Liver (tissue), 9 donors: Measurements from ENCODE around the gene SNAPIN. TPM values are rescaled to one million over a fixed set of nuclear protein-coding genes. Genes with fewer than 3 reads are reported as not detected.

Source experiments
- DNase-seq: peaks from one replicate; pipeline ENCODE4 v3.0.0-alpha.2; 2017; ENCODE audit warnings: low spot score
- H3K27ac ChIP-seq, 2 donors: one replicate each; pipeline ENCODE4 v1.7.0; 2013; ENCODE audit warnings: inconsistent platforms in 2 of 2, low read length in 2 of 2, control low read depth in 1 of 2, low read depth in 1 of 2, mild to moderate bottlenecking in 1 of 2
- H3K27me3 ChIP-seq, 4 donors: one replicate each; pipeline versions ENCODE4 v1.6.1 to v1.7.0; 2013; ENCODE audit warnings: low read length in 3 of 4, inconsistent platforms in 1 of 4, mild to moderate bottlenecking in 1 of 4, moderate library complexity in 1 of 4; ENCODE audit not compliant: control insufficient read depth in 4 of 4, insufficient read depth in 4 of 4
- H3K36me3 ChIP-seq, 4 donors: one replicate each; pipeline versions ENCODE4 v1.6.1 to v1.7.0; 2013; ENCODE audit warnings: low read length in 3 of 4, mild to moderate bottlenecking in 3 of 4, low read depth in 1 of 4, moderate library complexity in 1 of 4; ENCODE audit not compliant: control insufficient read depth in 4 of 4, insufficient read depth in 3 of 4
- H3K4me1 ChIP-seq, 4 donors: one replicate each; pipeline versions ENCODE4 v1.6.1 to v1.7.0; 2013; ENCODE audit warnings: low read length in 3 of 4, mild to moderate bottlenecking in 3 of 4, moderate library complexity in 1 of 4; ENCODE audit not compliant: control insufficient read depth in 4 of 4, insufficient read depth in 4 of 4
- H3K4me3 ChIP-seq, 3 donors: one replicate each; pipeline versions ENCODE4 v1.6.1 to v1.7.0; 2013; ENCODE audit warnings: low read length in 3 of 3, control low read depth in 1 of 3, low read depth in 1 of 3, mild to moderate bottlenecking in 1 of 3
- H3K9ac ChIP-seq, 2 donors: one replicate each; pipeline ENCODE4 v1.7.0; 2013; ENCODE audit warnings: low read length in 2 of 2, mild to moderate bottlenecking in 2 of 2, moderate library complexity in 2 of 2, control low read depth in 1 of 2, low read depth in 1 of 2
- H3K9me3 ChIP-seq, 4 donors: one replicate each; pipeline versions ENCODE4 v1.6.1 to v1.7.0; 2013; ENCODE audit warnings: low read length in 3 of 4; ENCODE audit not compliant: control insufficient read depth in 4 of 4
- FOXA1 ChIP-seq: IDR thresholded peaks from 2 replicates; pipeline ENCODE4 v1.6.1; 2016; ENCODE audit warnings: antibody characterized with exemption
- FOXA2 ChIP-seq: IDR thresholded peaks from 2 replicates; pipeline ENCODE4 v1.6.1; 2016; ENCODE audit warnings: antibody characterized with exemption
- GABPA ChIP-seq, 2 donors: IDR thresholded peaks in 1 of 2; conservative IDR thresholded peaks in 1 of 2; 2 replicates each; pipeline ENCODE4 v1.6.1; 2016; ENCODE audit warnings: antibody characterized with exemption in 2 of 2, mild to moderate bottlenecking in 1 of 2, moderate library complexity in 1 of 2
- HNF4A ChIP-seq, 2 donors: conservative IDR thresholded peaks; 2 replicates each; pipeline ENCODE4 v1.6.1; 2016; ENCODE audit warnings: antibody characterized with exemption in 2 of 2, mild to moderate bottlenecking in 2 of 2
- HNF4G ChIP-seq: IDR thresholded peaks from 2 replicates; pipeline ENCODE4 v1.6.1; 2016; ENCODE audit warnings: antibody characterized with exemption
- JUND ChIP-seq, 2 donors: IDR thresholded peaks; 2 replicates each; pipeline ENCODE4 v1.6.1; 2016; ENCODE audit warnings: antibody characterized with exemption in 2 of 2
- NR2F2 ChIP-seq: IDR thresholded peaks from 2 replicates; pipeline ENCODE4 v1.6.1; 2016; ENCODE audit warnings: antibody characterized with exemption
- RAD21 ChIP-seq, 2 donors: IDR thresholded peaks; 2 replicates each; pipeline ENCODE4 v1.6.1; 2016; ENCODE audit warnings: antibody characterized with exemption in 2 of 2, mild to moderate bottlenecking in 2 of 2
- RXRA ChIP-seq, 2 donors: IDR thresholded peaks; 2 replicates each; pipeline ENCODE4 v1.6.1; 2017 to 2018; ENCODE audit warnings: antibody characterized with exemption in 2 of 2, mild to moderate bottlenecking in 1 of 2
- SP1 ChIP-seq: IDR thresholded peaks from 2 replicates; pipeline ENCODE4 v1.6.1; 2018; ENCODE audit warnings: antibody characterized with exemption, mild to moderate bottlenecking
- YY1 ChIP-seq: IDR thresholded peaks from 2 replicates; pipeline ENCODE4 v1.6.1; 2016; ENCODE audit warnings: antibody characterized with exemption, mild to moderate bottlenecking
- WGBS: extraction: QIAGEN DNeasy Blood & Tissue Kit; methylation state at CpG from one replicate; pipeline ENCODE4 v1.1.7; 2013; 5-methylcytosine and 5-hydroxymethylcytosine counted together
- polyA plus RNA-seq, 2 donors: library from polyadenylated mRNA; stranded (reverse) in 1 of 2; unstranded in 1 of 2; fragments of 200-250 nt in 1 of 2; fragments of >200 nt in 1 of 2; fragmentation: Nextera tagmentation in 1 of 2; extraction: Ambion mirVana in 1 of 2; gene quantifications; one replicate each; pipeline versions ENCODE4 v1.2.1 to v1.2.3, GENCODE V29; 2013 to 2015
- total RNA-seq, 2 donors: library from RNA; depleted of rRNA; stranded (reverse); fragments of >200 nt; gene quantifications; one replicate each; pipeline ENCODE4 v1.2.3, GENCODE V29; 2014
- TF ChIP-seq, protein P1 (sequence below): IDR thresholded peaks from 2 replicates; pipeline ENCODE4 v1.6.1; 2016; ENCODE audit warnings: antibody characterized with exemption
- TF ChIP-seq, protein P2 (sequence below): fragments of 150-350 bp; IDR thresholded peaks from 2 replicates; pipeline ENCODE4 v1.5.1; 2017; ENCODE audit warnings: improper control_type of control experiment, low read depth, low read length; ENCODE audit not compliant: missing input control
- TF ChIP-seq, protein P3 (sequence below): IDR thresholded peaks from 2 replicates; pipeline ENCODE4 v1.6.1; 2016; ENCODE audit warnings: antibody characterized with exemption
- TF ChIP-seq, protein P4 (sequence below): IDR thresholded peaks from 2 replicates; pipeline ENCODE4 v1.6.1; 2016; ENCODE audit warnings: antibody characterized with exemption
- donor health status: healthy.
- donor health status: healthy.
- donor health status: healthy.
- donor health status: healthy.
- donor health status: healthy.

Gene SNAPIN
- total and polyA plus RNA-seq, 4 donors = 20.0 to 30.5 (median 24.2) TPM

DNA sequence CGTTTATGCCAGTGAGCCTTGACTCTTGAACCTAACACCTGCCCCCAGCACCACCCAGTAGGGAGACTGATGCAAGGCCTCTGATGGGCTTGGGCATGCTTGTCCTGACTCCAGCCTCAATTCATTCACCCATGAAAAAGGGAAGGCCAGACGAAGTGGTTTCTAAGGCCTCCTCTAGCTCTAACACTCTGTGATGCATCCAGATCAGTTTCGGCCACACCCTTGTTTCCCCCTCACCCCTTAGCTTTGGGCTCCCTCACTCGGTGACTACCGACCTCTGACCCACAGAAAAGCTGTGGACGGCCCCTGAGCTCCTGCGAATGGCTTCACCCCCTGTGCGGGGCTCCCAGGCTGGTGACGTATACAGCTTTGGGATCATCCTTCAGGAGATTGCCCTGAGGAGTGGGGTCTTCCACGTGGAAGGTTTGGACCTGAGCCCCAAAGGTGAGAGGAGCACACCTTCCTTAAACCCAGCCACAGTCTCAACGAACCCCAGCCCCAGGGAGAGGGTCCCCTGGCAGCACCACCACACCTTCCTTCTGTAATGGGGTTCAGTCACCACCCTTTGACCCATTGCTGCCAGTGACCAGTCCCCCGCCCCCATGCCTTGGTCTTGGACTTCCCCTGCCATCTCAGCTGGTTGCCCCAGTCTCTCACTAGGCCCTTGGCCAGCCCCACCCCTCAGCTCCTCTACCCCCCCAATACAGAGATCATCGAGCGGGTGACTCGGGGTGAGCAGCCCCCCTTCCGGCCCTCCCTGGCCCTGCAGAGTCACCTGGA lies 29.0 kb downstream of the SNAPIN start:
- WGBS = 88% methylated on average over 16 of the region's 16 CpGs
- no peaks in the 10 kb centered on the region for H3K4me1 ChIP-seq
- H3K27me3 ChIP-seq = no peaks in the 10 kb centered on the region
- H3K36me3 ChIP-seq = no peaks in the 10 kb centered on the region
- TF ChIP-seq, protein P1, sequence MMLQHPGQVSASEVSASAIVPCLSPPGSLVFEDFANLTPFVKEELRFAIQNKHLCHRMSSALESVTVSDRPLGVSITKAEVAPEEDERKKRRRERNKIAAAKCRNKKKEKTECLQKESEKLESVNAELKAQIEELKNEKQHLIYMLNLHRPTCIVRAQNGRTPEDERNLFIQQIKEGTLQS = no peak
- TF ChIP-seq, protein P2, sequence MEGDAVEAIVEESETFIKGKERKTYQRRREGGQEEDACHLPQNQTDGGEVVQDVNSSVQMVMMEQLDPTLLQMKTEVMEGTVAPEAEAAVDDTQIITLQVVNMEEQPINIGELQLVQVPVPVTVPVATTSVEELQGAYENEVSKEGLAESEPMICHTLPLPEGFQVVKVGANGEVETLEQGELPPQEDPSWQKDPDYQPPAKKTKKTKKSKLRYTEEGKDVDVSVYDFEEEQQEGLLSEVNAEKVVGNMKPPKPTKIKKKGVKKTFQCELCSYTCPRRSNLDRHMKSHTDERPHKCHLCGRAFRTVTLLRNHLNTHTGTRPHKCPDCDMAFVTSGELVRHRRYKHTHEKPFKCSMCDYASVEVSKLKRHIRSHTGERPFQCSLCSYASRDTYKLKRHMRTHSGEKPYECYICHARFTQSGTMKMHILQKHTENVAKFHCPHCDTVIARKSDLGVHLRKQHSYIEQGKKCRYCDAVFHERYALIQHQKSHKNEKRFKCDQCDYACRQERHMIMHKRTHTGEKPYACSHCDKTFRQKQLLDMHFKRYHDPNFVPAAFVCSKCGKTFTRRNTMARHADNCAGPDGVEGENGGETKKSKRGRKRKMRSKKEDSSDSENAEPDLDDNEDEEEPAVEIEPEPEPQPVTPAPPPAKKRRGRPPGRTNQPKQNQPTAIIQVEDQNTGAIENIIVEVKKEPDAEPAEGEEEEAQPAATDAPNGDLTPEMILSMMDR = no peak
- TF ChIP-seq JUND (IDR thresholded peaks at IDR 0.05) (no peak), FOXA1 (no peak)
- no peak overlapping the region for H3K9ac ChIP-seq
- no peak overlapping the region for H3K27ac ChIP-seq
- no peak overlapping the region for H3K4me3 ChIP-seq
- DNase-seq = no peak
- H3K9me3 ChIP-seq = no peaks in the 10 kb centered on the region

DNA sequence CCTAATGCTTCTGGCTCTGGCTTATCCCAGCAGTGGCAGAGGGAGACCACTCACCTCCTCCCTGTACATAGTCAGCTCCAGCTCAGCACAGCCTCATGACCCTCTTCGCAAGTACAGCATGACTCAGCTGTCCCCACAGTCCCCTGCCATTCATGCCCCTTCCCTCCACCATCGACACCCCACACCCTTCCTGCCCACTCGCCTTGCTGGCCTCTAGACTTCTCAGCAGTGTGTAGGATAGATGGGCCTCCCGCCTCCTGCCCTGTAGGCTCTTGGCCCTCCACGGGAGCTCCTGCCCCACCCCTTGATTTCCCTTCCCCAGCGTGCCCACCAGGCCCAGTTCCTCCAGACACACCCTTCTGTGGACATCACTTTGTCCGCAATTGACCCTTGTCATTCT lies 29.8 kb downstream of the SNAPIN start:
- no peak overlapping the region for H3K9ac ChIP-seq
- no peaks in the 10 kb centered on the region for H3K27me3 ChIP-seq
- H3K36me3 ChIP-seq = no peaks in the 10 kb centered on the region
- no peak for DNase-seq
- no peaks in the 10 kb centered on the region for H3K9me3 ChIP-seq
- no peak overlapping the region for H3K27ac ChIP-seq
- H3K4me3 ChIP-seq = no peak overlapping the region
- no peaks in the 10 kb centered on the region for H3K4me1 ChIP-seq
- WGBS = 89% methylated on average over 7 of the region's 7 CpGs
- no peak for TF ChIP-seq RAD21 (IDR thresholded peaks at IDR 0.05)
- no peak for TF ChIP-seq SP1
- no peak for TF ChIP-seq HNF4A (conservative IDR thresholded peaks at IDR 0.05)
- TF ChIP-seq RXRA (IDR thresholded peaks at IDR 0.05) = no peak
- TF ChIP-seq, protein P2 = no peak
- TF ChIP-seq, protein P1 = no peak
- TF ChIP-seq JUND (IDR thresholded peaks at IDR 0.05) = no peak
- no peak for TF ChIP-seq YY1

DNA sequence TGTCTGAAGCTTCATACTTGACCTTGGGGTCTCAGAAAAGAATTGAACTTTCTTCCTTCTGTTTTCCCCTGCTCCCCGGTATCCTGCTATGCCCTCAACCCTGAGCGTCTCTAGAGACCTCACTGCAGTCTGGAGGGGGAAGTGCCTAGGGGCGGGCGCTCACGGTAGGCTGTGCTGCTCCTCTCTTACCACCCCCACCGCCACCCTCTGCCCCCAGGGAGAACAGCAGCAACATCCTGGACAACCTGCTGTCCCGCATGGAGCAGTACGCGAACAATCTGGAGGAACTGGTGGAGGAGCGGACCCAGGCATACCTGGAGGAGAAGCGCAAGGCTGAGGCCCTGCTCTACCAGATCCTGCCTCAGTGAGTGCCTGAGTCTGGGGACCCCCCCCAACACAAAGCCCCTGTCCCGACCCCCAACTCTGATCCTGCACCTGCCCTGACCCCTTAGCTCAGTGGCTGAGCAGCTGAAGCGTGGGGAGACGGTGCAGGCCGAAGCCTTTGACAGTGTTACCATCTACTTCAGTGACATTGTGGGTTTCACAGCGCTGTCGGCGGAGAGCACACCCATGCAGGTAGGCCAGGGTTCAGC lies 30.3 kb downstream of the SNAPIN start:
- no peak overlapping the region for H3K27ac ChIP-seq
- TF ChIP-seq, protein P3, sequence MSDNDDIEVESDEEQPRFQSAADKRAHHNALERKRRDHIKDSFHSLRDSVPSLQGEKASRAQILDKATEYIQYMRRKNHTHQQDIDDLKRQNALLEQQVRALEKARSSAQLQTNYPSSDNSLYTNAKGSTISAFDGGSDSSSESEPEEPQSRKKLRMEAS = no peak
- TF ChIP-seq HNF4G (no peak), FOXA2 (no peak), SP1 (no peak), YY1 (no peak), JUND (IDR thresholded peaks at IDR 0.05) (no peak), NR2F2 (no peak), GABPA (IDR thresholded peaks at IDR 0.05 in 1 of 2, conservative IDR thresholded peaks at IDR 0.05 in 1 of 2) (no peak)
- TF ChIP-seq, protein P4, sequence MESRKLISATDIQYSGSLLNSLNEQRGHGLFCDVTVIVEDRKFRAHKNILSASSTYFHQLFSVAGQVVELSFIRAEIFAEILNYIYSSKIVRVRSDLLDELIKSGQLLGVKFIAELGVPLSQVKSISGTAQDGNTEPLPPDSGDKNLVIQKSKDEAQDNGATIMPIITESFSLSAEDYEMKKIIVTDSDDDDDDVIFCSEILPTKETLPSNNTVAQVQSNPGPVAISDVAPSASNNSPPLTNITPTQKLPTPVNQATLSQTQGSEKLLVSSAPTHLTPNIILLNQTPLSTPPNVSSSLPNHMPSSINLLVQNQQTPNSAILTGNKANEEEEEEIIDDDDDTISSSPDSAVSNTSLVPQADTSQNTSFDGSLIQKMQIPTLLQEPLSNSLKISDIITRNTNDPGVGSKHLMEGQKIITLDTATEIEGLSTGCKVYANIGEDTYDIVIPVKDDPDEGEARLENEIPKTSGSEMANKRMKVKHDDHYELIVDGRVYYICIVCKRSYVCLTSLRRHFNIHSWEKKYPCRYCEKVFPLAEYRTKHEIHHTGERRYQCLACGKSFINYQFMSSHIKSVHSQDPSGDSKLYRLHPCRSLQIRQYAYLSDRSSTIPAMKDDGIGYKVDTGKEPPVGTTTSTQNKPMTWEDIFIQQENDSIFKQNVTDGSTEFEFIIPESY = no peak
- no peak for DNase-seq
- 93% methylated on average over 18 of the region's 18 CpGs for WGBS
- no peaks in the 10 kb centered on the region for H3K9me3 ChIP-seq
- H3K36me3 ChIP-seq = no peaks in the 10 kb centered on the region
- H3K4me1 ChIP-seq = no peaks in the 10 kb centered on the region
- no peaks in the 10 kb centered on the region for H3K27me3 ChIP-seq
- no peak overlapping the region for H3K9ac ChIP-seq
- no peak overlapping the region for H3K4me3 ChIP-seq
